HPDE6-E6E7 (cell line): ENCODE measurements around the gene TRIM46.

Source experiments
- DNase-seq: peaks from one replicate; pipeline ENCODE4 v3.0.0; 2011; ENCODE audit warnings: missing footprints; ENCODE audit errors: extremely low spot score

The TRIM46 gene, protein sequence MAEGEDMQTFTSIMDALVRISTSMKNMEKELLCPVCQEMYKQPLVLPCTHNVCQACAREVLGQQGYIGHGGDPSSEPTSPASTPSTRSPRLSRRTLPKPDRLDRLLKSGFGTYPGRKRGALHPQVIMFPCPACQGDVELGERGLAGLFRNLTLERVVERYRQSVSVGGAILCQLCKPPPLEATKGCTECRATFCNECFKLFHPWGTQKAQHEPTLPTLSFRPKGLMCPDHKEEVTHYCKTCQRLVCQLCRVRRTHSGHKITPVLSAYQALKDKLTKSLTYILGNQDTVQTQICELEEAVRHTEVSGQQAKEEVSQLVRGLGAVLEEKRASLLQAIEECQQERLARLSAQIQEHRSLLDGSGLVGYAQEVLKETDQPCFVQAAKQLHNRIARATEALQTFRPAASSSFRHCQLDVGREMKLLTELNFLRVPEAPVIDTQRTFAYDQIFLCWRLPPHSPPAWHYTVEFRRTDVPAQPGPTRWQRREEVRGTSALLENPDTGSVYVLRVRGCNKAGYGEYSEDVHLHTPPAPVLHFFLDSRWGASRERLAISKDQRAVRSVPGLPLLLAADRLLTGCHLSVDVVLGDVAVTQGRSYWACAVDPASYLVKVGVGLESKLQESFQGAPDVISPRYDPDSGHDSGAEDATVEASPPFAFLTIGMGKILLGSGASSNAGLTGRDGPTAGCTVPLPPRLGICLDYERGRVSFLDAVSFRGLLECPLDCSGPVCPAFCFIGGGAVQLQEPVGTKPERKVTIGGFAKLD

DNA sequence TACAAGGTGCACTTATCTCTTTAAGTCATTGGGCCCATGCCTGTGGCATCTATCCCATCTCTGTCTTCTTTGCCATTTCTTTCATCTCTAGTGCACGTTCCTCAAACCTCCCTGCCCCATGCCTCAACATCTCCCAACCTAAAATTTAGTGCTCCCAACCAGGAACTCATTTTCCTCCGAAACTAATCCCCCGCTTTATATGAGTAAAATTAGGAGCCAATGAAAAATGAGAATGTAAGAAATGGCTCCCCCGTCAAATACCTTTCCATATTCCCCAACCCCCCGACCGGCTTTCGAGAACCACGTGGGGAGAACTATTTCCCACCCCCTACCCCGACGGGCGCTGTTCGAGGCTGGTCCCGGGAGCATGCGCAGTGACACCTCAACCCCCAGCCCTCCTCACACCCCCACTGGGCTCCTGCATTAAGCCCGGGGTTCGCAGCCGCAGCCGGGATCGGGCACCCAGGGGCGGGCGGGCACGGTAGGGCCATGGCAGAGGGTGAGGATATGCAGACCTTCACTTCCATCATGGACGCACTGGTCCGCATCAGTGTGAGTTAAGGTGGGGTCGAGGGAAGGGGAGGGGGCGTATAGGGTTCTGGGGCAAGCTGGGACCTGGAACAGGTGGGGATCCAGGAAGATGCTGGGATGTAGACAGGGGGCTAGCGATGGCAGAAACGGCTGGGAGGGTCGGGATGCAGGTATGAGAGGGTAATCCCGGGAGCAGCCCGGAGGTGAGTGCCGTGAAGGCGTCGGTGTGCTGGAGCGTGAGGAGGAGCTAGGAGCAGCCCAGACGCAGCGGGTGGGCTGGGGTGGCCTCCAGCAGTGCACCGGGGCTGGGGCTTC, at the start of gene TRIM46:
Gene TRIM46 (plus strand): TSS at position 372 of the 846 bp plus-strand sequence. CDS start 118 bp downstream, at position 490.
- DNase-seq = no peak

DNA sequence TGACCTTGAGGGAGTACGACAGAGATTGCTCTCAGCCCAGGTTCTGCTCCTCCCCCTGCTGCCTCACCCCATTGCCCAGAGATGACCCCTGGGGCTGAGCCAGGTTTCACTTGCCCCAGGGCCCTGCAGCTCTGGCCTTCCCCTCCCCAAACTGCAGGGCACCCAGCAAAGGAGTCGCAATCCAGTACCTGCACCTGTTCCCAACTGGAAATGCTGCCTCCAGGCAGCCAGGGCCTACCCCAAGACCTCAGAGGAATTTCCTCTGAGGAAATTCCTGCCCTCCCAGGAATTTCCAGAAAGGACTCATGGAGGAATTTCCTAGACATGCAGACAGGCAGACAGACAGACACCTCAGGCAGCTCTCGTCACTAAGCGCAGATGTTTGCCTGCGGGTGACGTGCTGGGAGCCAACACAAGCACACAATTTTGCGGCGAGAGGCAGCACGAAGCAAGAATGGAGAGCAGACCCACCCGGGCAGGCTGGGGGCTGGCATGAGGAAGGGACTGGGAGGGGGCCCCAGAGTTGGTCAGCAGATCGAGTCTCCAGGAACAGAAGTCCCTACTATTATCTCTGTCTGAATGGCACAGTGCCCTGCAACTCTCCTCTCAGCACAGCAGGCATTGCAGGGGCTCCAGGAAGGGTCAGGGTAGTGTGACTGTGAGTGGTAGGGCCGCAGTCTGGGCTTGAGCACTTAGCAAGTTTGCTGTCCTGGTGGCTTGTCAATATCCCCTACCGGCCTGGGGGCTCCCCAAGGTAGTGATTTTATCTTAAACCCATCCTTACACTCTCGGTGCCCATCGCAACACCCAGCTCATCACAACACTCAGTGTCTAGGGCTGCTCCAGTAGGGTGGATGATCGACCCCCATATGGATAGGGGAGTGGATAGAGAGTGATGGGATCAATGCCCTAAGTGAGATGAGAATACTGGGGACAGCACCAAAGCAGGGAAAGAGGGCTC, 48.9 kb upstream of the TRIM46 start:
- DNase-seq = no peak

GRCh38 chr1:155125511-155125945, 48.1 kb upstream of the TRIM46 start:
- no peak for DNase-seq

DNA sequence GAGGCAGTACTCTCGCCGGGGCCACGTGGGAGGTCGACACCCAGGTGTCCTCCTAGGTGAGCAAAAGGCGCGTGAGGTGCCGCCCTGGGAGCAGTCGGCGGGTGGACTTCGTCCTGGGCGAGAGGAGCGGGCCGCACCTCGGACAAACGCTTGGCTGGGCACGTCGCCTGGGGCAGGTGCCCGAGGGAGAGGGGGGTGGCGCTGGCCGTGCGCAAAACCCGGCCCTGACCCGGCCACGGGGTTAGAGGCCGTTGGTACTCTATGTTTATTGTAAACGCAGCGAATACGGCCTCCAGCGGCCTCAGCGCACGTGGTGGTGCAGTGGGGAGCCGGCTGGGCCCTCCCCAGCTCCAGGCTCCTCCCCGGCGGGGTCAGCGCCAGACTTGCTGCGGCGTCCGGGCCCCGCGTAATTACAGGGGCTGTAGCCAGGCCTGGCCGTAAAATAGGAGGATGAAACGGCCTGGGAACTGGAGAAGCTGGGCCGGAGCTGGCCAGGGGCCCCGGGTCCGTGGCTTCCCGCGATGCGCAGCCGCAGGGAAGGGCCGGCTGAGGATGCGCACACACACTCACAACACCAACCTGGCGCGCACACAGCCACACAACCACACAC, 47.6 kb upstream of the TRIM46 start:
- no peak for DNase-seq

DNA sequence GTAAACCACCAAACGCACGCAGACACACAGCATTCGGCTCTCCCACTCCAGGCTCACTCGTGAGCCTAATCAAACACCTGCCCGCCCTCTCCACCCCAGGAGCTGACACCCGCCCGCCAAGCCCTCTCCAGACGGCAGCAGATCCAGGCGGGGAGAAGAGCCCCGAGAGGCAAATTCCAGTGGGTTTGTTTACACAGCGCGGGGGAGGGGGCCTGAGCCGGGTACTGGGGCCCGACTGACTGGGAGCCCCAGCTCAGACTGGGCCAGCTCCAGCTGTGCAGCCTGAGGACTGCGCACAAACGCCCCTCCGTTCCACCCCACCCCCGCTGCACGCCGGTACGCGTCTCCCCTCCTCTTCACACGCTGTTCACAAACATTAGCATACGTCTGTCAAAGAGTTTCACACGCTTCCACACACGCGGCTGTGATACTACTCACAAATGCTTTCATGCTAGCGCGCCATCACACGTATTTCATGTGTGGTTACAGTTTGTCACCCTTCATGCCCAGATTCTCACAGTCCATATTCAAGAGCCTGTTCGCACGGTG, 47.0 kb upstream of the TRIM46 start:
- DNase-seq = no peak

DNA sequence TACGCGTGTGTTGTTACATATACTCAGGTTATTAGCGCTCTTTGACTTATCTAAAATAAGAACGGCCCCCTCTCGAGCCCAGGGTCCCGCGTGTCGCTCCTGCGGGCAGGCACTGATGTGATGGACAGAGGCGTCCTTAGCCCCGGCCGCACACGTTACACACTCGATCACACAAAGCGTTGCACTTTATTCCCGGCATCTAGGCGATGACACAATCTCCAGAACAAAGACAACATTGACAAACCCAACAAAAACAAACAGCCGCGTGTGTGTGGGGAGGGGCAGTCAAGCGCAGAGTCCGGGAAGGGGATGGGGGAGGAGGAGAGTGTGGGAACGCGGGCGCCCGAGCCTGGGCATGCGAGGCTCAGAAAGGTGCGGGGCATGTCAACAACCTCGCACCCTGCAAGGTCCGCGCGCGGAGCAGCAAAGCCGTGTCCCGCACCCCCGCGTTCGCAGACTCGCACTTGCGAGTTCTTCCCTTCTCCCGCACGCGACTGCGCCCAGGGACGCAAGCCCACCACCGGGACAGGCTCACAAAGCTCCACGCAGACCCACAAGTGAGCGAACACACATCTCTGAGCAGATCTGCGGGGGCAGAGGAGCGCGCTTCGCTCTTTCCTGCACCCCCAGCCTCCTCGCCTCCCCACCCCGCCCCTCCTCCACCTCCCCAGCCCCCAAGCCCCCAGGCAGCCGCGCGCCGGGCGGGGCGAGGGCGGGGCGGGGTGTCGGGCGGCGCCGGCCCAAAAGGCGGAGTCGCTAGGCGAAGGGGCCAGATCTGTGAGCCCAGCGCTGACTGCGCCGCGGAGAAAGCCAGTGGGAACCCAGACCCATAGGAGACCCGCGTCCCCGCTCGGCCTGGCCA, 46.3 kb upstream of the TRIM46 start, which contains the start of gene EFNA1:
Gene EFNA1 (plus strand): TSS at position 772 of the 862 bp plus-strand sequence. CDS start 102 bp downstream, outside the sequence.
- no peak for DNase-seq

DNA sequence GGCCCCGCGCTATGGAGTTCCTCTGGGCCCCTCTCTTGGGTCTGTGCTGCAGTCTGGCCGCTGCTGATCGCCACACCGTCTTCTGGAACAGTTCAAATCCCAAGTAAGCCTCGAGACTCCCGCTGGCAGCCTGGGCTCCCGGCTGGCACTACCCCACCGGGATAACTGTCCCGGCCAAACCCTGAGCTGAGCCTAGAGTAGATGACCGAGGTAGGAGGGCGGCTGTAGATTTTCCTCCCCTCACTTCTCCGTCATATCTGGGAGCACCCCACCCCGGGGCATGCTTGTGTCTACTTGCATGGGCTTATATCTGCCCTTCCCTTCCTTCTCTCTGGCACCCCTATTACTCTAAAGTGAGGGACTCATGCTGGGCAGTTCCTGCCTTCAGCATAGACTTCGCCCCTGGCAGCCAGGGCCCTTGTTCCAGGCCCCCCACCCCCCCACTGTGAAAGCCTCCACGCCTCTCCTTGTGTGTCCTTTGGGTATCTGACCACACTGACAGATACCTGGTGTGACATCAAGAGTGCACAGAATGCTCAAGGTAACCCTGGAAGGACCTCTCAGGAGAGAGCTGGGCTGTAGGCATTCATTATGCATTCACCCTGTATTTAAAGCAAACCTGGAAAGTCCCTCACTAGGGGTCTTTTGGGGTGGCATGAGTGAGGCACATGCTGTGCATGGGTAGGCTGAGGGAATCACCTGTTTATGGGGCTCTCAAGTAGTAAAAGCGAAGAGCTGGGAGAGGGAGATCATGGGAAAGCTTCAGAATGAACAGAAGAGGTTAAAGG, 45.5 kb upstream of the TRIM46 start:
- no peak for DNase-seq

DNA sequence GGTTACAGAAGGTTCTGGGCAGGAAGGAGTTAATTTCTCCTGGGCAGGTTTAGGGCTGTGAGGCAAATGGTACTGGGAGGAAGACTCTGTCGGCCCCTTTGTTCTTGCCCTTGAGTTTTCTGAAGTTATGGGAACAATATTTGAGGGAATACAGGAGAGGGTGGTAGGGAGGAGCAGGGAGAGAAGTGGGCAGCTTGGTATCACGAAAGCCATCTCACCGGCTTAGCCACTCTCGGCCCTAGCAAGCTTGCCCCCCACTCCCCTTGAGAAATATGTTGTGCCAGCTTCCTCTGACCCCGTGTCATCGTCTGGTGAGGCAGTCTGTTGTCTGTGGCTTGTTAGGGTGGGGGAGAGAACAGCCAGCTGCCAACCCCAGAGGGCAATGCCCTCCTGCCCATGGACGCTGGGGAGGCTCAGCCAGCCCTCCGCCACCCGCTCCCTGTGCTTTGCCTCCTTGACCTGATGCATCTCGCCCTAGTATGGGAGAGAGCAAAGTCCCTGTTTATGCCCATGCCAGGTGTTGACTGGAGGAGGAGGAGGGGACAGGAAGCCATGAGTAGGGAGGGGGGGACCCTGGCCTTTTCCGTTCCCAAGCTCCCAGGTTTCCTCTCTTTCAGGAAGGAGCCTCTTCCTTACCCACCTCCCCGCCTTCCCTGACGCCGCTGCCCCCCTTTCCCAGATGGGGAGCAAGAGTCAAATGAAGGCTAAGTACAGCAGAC, 44.7 kb upstream of the TRIM46 start:
- DNase-seq = no peak

DNA sequence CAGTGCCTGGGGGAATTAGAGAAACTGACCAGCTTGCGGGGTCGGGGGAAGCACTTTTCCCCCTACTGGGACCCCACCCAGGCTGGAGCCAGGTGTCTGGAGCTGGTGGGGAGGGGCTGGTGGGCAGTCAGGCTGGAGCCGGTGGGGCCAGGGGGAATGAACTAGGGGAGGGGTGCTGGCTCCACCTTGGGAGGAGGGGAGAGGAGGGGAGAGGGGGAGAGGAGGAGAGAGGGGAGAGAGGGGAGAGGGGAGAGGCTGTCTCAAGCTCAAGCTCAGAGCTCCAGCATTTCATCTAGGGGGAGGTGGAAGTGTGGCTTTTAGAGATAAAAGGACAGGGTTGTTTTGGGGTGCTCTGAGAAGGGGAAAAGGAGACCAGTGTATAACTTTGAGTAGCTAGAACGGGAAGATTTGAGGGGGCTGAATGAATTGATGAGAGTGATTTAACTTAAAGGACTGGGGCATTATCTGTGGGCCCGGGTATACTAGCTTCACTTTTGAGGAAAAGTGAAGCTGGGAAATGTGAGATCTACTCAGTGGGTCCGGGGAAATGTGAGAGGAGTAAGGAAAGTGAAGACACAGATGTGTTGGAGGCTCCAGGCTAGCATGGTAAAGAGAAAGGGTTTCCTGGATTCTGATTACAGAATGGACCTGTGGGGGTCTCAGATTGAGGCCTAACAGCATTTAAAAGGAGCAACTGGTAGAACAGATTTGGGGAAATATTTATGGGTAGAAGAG, 43.2 kb upstream of the TRIM46 start:
- DNase-seq = no peak

- no peak for DNase-seq
Measured at GRCh38 chr1:155131285-155131684, 42.4 kb upstream of the TRIM46 start.

DNA sequence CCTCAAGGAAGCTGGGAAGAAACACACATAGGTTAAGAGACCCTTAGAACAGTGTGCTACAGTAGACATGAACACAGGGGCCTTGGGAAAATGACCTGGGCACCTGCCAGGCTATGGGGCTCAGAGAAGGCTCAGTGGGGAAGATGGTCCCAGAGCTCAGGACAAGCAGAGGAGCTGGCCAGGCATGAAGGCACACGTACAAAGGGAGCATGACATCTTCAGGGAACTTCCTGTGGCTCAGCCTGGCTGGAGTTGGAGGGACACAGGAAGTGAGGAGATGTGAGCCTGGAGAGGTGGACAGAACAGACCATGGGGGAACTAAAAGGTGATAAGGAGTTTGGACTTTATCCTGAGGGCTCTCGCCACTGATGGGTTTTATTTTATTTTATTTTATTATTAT, 41.8 kb upstream of the TRIM46 start:
- no peak for DNase-seq

DNA sequence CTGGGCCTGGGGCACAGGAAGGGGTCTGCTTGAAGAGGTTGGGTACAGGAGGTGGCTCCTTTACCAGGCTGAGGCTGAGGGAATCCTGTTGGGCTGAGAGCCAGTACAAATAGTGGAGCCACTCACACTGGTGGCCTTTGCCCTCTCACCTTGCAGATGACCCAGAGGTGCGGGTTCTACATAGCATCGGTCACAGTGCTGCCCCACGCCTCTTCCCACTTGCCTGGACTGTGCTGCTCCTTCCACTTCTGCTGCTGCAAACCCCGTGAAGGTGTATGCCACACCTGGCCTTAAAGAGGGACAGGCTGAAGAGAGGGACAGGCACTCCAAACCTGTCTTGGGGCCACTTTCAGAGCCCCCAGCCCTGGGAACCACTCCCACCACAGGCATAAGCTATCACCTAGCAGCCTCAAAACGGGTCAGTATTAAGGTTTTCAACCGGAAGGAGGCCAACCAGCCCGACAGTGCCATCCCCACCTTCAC, 39.8 kb upstream of the TRIM46 start:
- no peak for DNase-seq

DNA sequence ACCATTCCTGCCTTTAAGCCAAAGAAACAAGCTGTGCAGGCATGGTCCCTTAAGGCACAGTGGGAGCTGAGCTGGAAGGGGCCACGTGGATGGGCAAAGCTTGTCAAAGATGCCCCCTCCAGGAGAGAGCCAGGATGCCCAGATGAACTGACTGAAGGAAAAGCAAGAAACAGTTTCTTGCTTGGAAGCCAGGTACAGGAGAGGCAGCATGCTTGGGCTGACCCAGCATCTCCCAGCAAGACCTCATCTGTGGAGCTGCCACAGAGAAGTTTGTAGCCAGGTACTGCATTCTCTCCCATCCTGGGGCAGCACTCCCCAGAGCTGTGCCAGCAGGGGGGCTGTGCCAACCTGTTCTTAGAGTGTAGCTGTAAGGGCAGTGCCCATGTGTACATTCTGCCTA, 39.3 kb upstream of the TRIM46 start:
- DNase-seq = no peak

DNA sequence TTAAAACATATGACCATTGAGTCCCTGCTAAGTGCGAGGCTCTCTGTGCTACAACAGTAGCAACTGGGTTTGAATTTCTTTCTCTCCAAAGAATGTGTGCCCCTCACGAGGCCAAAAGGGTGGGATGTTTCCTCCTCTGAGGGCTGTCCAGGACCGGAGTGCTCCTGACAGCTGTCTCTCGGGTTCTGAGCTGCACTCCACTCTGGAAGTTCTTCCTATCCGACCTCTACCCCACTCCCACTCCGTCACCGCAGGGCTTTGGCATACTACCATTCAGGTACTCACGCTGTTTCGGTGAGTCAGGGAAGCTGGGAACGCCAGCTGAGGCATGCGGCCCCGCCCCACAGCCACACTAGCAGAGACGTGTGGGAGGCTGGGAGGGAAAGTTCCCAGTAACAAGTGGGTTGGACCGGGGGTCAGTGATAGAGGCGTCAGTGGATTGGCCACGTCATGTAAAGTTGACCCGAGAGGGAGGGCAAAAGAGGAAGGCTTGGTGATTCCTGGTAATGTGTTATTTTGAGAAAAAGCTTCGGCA, 38.7 kb upstream of the TRIM46 start:
- peak; percentile 96 for DNase-seq

DNA sequence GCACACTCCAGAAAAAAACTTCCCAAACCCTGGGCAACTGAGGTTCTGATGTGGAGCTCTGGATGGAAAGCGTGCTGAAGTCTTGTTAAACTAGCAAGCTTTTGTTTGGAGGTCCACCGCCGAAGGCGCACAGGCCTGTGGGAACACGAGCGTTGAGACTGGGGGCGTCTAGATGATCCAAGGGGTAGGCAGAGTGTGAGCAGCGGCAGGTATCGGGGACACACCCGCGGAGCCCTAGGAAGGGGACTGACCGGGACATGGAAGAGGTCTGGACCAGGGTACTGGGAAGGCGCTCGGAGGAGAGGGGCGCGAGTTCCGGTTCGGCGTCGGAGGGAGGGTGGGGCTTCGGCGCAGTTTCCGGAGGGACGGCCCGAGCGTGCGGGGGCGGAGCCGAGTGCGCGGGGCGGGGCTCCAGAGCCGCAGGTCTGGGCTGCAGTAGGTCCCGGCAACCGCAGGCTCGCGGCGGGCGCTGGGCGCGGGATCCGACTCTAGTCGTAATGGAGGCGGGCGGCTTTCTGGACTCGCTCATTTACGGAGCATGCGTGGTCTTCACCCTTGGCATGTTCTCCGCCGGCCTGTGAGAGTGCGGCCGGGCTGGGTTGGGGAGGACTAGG, 38.1 kb upstream of the TRIM46 start, which contains the start of gene SLC50A1:
Gene SLC50A1 (plus strand): TSS at position 438 of the 614 bp plus-strand sequence. CDS start 60 bp downstream, at position 498.
- DNase-seq = peak; percentile 82

DNA sequence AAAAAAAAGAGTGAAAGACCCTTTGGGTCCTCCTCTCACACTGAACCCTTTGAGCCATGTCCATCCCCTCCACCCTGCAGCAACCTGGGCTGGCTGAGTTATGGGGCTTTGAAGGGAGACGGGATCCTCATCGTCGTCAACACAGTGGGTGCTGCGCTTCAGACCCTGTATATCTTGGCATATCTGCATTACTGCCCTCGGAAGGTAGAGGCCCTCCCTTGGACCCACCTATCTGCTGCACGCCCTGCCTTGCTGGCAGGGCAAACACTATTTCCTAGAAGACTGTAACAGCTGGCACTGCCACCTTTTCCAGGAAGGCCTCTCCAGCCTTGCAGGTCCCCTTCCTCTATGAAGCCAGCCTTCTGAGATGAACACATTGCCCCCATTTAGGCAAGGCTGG, 36.9 kb upstream of the TRIM46 start:
- no peak for DNase-seq
